Measurements from ENCODE around the gene FAM193B.

GRCh38 chr5:177483042-177483441 is 71.3 kb downstream of the FAM193B start:
- no peak for TF ChIP-seq CTCF (IDR thresholded peaks at IDR 0.05; ENCODE audit: insufficient read depth, low read length, poor library complexity, severe bottlenecking)
- TF ChIP-seq EZH2phosphoT487 (conservative IDR thresholded peaks at IDR 0.05; ENCODE audit: low read length), result no peak
